Mesendoderm (in vitro differentiated cells): Measurements from ENCODE around the gene SEMA7A.
A peak's percentile ranks its signal among the peaks of the same experiment; 100 is the strongest.

Experiments
- DNase-seq: peaks from one replicate; pipeline ENCODE4 v3.0.0; 2013
- H2AK5ac ChIP-seq: 2 replicates; pipeline ENCODE4 v1.6.1; 2013; ENCODE audit warnings: low read length, inconsistent platforms
- H2BK120ac ChIP-seq: 2 replicates; pipeline ENCODE4 v1.6.1; 2013; ENCODE audit warnings: low read depth, mild to moderate bottlenecking, low read length, moderate library complexity, mixed read lengths
- H2BK15ac ChIP-seq: replicated peaks from 2 replicates; pipeline ENCODE4 v1.6.1; 2013; ENCODE audit warnings: low read depth, mild to moderate bottlenecking, moderate library complexity
- H2BK5ac ChIP-seq: 2 replicates; pipeline ENCODE4 v1.6.1; 2013; ENCODE audit warnings: low read length, inconsistent platforms
- H3K18ac ChIP-seq: 2 replicates; pipeline ENCODE4 v1.6.1; 2013; ENCODE audit warnings: mild to moderate bottlenecking, low read length, mixed read lengths
- H3K23ac ChIP-seq: one replicate; pipeline ENCODE4 v1.6.1; 2013; ENCODE audit warnings: low read length
- H3K27ac ChIP-seq: 2 replicates; pipeline ENCODE4 v1.5.1; 2013; ENCODE audit warnings: low read depth, mild to moderate bottlenecking, inconsistent platforms, low read length, moderate library complexity
- H3K27me3 ChIP-seq: 2 replicates; pipeline ENCODE4 v1.6.1; 2013; ENCODE audit warnings: low read length, control low read depth, mild to moderate bottlenecking, inconsistent platforms; ENCODE audit not compliant: insufficient read depth, poor library complexity
- H3K36me3 ChIP-seq: 2 replicates; pipeline ENCODE4 v1.6.1; 2013; ENCODE audit warnings: low read length, inconsistent platforms; ENCODE audit not compliant: control insufficient read depth, insufficient read depth
- H3K4ac ChIP-seq: one replicate; pipeline ENCODE4 v1.6.1; 2013; ENCODE audit warnings: low read depth, mild to moderate bottlenecking, low read length, moderate library complexity
- H3K4me1 ChIP-seq: 2 replicates; pipeline ENCODE4 v1.6.1; 2013; ENCODE audit warnings: low read depth, low read length, inconsistent platforms; ENCODE audit not compliant: control insufficient read depth
- H3K4me2 ChIP-seq: 2 replicates; pipeline ENCODE4 v1.6.1; 2013; ENCODE audit warnings: low read length
- H3K4me3 ChIP-seq: 2 replicates; pipeline ENCODE4 v1.5.1; 2013; ENCODE audit warnings: mild to moderate bottlenecking, low read length
- H3K56ac ChIP-seq: one replicate; pipeline ENCODE4 v1.6.1; 2013; ENCODE audit warnings: low read length
- H3K79me1 ChIP-seq: 2 replicates; pipeline ENCODE4 v1.6.1; 2013; ENCODE audit warnings: low read length, inconsistent platforms
- H3K79me2 ChIP-seq: 2 replicates; pipeline ENCODE4 v1.6.1; 2013; ENCODE audit warnings: mild to moderate bottlenecking, low read length; ENCODE audit not compliant: control insufficient read depth, insufficient read depth
- H3K9ac ChIP-seq: 2 replicates; pipeline ENCODE4 v1.6.1; 2013; ENCODE audit warnings: low read length, inconsistent platforms
- H4K5ac ChIP-seq: one replicate; pipeline ENCODE4 v1.6.1; 2013; ENCODE audit warnings: low read length
- H4K8ac ChIP-seq: one replicate; pipeline ENCODE4 v1.6.1; 2013; ENCODE audit warnings: low read depth, mild to moderate bottlenecking, control low read depth, low read length, moderate library complexity
- WGBS: extraction: QIAGEN DNeasy Blood & Tissue Kit; methylation state at CpG from one replicate; pipeline ENCODE4 v1.1.7; 2013; ENCODE audit warnings: low lambda C conversion rate, missing lambda C conversion rate; ENCODE audit not compliant: insufficient coverage; ENCODE audit errors: extremely low coverage; 5-methylcytosine and 5-hydroxymethylcytosine counted together

Gene SEMA7A

DNA sequence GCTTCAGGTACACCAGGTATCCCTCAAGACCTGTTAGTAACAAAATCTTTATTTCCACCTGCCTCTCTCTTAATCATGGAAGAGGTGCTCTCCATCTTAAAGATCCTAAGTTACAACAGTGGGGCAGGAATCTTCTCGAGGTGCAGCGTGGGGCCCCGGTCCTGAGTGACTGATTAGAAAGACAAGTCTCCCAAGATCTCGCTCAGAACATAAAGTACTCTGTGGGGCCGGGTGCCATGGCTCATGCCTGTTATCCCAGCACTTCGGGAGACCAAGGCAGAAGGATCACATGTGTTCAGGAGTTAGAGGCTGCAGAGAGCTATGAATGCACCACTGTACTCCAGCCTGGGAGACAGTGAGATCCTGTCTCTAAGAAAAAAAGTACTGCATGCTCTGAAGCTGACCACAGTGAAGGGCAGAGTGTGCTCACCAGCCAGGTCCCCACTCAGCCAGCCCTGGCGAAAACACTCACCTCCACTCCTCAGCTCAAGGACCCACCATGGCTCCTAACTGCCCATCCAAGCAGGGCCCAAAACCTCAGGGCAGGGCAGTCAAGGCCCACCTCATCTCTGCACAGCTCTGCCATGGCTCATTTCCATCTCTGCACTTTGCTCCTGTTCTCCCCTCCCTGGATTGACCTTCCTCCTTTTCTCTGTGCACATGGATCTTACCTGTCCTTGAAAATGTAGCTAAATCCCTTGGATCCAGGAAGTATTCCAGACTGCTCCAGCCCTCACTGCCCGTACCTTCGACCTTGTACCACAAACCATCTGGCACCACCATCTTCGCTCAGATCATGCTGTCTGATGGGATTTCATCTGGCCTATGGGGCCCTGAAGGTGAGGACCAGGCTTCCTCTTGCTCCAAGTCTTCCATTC, 7.1 kb downstream of the SEMA7A start:
- peaks cover 11% of the 10 kb centered on the region for H3K79me2 ChIP-seq
- no CpG with 5 or more reads among the region's 10 CpGs for WGBS
- no peaks in the 10 kb centered on the region for H3K36me3 ChIP-seq

DNA sequence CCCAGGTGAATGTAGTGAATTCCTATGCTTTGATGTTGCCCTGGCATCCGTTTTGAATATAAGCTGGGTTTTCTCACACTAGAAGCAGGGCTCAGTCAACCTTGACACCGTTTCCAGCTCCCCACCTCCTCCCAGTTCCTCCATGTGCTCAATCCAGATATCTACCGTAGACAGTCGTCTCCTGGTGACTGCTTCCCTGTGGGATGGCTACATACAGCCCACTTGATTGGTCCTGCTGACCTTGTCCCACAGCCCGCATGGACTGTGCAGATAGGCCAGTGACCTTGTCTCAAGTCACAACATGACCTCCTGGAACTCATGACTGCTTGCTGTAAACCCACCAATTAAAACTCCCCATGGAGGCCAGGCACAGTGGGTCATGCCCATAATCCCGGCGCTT, 8.1 kb downstream of the SEMA7A start:
- H3K36me3 ChIP-seq, result no peaks in the 10 kb centered on the region
- H3K18ac ChIP-seq, result no peak overlapping the region
- H2BK15ac ChIP-seq, result no peak overlapping the region
- H3K4me2 ChIP-seq, result no peak overlapping the region
- no peak overlapping the region for H3K4me3 ChIP-seq
- H3K9ac ChIP-seq, result no peak overlapping the region
- no peaks in the 10 kb centered on the region for H3K27me3 ChIP-seq
- no CpG with 5 or more reads among the region's 7 CpGs for whole genome bisulfite sequencing
- H4K5ac ChIP-seq, result no peak overlapping the region
- H3K79me1 ChIP-seq, result peaks cover 24% of the 10 kb centered on the region
- no peak overlapping the region for H3K27ac ChIP-seq
- peaks cover 4% of the 10 kb centered on the region for H3K79me2 ChIP-seq
- no peak overlapping the region for H2BK5ac ChIP-seq
- H3K56ac ChIP-seq, result no peak overlapping the region
- H3K23ac ChIP-seq, result no peak overlapping the region
- peaks cover 22% of the 10 kb centered on the region for H3K4me1 ChIP-seq
- H2BK120ac ChIP-seq, result no peak overlapping the region
- H2AK5ac ChIP-seq, result no peak overlapping the region
- no peak for DNase-seq
- no peak overlapping the region for H4K8ac ChIP-seq
- H3K4ac ChIP-seq, result no peak overlapping the region

More for the DNA sequence above, 7.1 kb downstream of the SEMA7A start:
- Histone ChIP-seq H4K5ac (no peak overlapping the region), H4K8ac (no peak overlapping the region), H2BK5ac (no peak overlapping the region), H2AK5ac (no peak overlapping the region), H3K18ac (no peak overlapping the region), H3K9ac (no peak overlapping the region), H2BK120ac (no peak overlapping the region), H3K4me2 (no peak overlapping the region), H2BK15ac (no peak overlapping the region), H3K4me1 (peaks cover 22% of the 10 kb centered on the region), H3K4me3 (no peak overlapping the region), H3K56ac (peak overlapping the region; percentile 15), H3K27ac (no peak overlapping the region), H3K27me3 (no peaks in the 10 kb centered on the region), H3K23ac (no peak overlapping the region), H3K4ac (no peak overlapping the region), H3K79me1 (peaks cover 27% of the 10 kb centered on the region)
- DNase-seq, result no peak

GRCh38 chr15:74424901-74425528, 8.7 kb downstream of the SEMA7A start:
- Histone ChIP-seq H3K18ac (no peak overlapping the region), H3K4me1 (peaks cover 22% of the 10 kb centered on the region), H3K79me1 (peaks cover 21% of the 10 kb centered on the region), H3K4me3 (no peak overlapping the region), H3K4ac (no peak overlapping the region), H2BK120ac (no peak overlapping the region), H2BK5ac (no peak overlapping the region), H4K5ac (no peak overlapping the region), H3K79me2 (peaks cover 2% of the 10 kb centered on the region), H3K23ac (no peak overlapping the region), H2AK5ac (no peak overlapping the region), H3K27me3 (no peaks in the 10 kb centered on the region), H3K9ac (no peak overlapping the region), H3K36me3 (no peaks in the 10 kb centered on the region), H2BK15ac (no peak overlapping the region), H3K56ac (no peak overlapping the region), H3K4me2 (no peak overlapping the region), H3K27ac (no peak overlapping the region), H4K8ac (no peak overlapping the region)
- no peak for DNase-seq
- WGBS, result no CpG with 5 or more reads among the region's 8 CpGs

DNA sequence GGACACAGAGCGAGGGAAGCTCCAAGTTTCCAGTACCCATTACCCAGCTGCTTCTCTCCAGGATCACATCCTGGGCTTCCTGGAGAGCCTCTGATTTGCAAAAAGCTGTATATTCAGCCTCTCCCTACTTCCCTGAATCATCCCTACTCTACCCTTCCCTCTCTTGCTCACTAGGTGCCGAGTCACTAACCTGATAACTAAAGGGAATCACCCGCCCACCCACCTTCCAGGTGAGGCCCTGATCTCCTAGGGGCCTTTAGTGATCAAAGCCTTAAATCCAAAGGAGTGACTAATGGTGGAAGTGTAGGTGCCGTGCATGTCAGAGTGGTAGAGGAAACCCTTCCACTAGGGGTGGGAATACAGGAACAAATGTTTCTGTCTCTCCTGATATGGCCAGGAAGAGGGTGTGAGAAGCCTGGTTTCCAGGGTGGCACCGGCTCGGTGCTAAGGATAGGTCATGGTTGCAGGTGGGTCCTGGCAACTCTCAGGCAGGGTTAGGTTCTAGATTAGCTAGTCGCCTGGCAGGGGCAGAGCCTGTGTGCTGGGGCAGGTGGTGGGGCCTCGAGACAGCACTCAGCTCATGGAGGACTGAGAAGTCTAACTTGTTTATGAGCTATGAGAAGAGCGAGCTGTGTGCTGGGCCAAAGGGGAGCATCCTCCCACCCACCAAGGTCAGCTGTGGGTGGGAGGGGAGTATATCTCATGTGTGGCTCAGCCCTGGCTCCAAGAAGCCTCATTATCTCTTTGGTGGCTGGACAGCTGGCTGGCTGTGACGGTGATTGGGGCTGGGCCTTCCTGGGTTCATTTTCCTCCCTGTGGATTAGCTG, 10.1 kb downstream of the SEMA7A start:
- Histone ChIP-seq H4K8ac (no peak overlapping the region), H3K27ac (peak overlapping the region; percentile 25), H3K36me3 (no peaks in the 10 kb centered on the region), H3K18ac (no peak overlapping the region), H3K23ac (no peak overlapping the region), H2BK5ac (no peak overlapping the region), H2BK15ac (no peak overlapping the region), H3K56ac (peak overlapping the region; percentile 82), H2BK120ac (no peak overlapping the region), H2AK5ac (no peak overlapping the region), H3K79me1 (peaks cover 18% of the 10 kb centered on the region), H3K79me2 (peaks cover 5% of the 10 kb centered on the region), H3K4me2 (no peak overlapping the region), H3K27me3 (no peaks in the 10 kb centered on the region), H3K4ac (no peak overlapping the region), H4K5ac (no peak overlapping the region), H3K9ac (no peak overlapping the region), H3K4me3 (no peak overlapping the region), H3K4me1 (peaks cover 17% of the 10 kb centered on the region)
- no CpG with 5 or more reads among the region's 10 CpGs for WGBS
- DNase-seq, result no peak

DNA sequence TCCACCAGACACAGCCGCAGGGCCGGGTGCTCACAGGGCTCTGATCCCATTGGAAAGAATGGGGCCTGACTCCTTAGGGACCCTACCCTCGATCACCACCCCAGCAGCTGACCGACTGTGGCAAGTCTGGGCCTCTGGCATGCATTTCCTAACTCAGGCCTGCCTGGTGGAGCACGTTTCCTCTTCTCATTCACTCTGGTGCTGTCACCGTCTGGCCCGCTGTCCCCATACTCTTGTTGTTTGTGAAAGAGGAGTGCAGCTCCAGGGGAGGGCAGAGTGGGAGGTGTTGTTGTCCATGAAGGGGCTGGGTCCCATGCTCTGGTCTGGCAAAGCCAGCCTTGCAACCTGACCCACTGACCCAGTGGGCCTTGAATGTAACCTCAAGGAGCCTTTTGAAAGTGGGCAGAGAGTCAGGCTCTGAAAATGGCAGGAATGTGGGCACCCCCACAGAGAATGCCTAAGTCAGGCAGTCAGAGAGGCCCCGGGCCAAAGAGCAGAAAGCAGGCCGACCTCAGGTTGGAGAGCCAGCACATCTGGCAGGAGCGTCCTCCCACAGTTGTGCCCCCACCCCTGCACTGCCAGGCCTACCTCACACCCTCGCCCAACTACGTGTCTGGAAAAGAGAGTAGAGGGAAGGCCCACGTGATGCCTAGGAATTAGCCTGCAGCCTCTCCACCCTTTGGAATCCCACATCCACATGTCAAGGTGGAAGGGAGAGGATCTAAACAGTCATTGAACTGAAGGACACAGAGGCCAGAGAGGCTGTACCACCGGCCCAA, 10.9 kb downstream of the SEMA7A start:
- peak overlapping the region; percentile 69 for H2BK5ac ChIP-seq
- H3K4me2 ChIP-seq, result no peak overlapping the region
- no CpG with 5 or more reads among the region's 14 CpGs for WGBS

More for the DNA sequence above, 10.9 kb downstream of the SEMA7A start:
- H3K4me3 ChIP-seq, result no peak overlapping the region
- H3K23ac ChIP-seq, result peak overlapping the region; percentile 45
- H2BK120ac ChIP-seq, result no peak overlapping the region
- peaks cover 17% of the 10 kb centered on the region for H3K4me1 ChIP-seq
- peak overlapping the region; percentile 34 for H3K9ac ChIP-seq
- no peak overlapping the region for H3K4ac ChIP-seq
- no peak overlapping the region for H4K5ac ChIP-seq
- H3K27ac ChIP-seq, result peak overlapping the region; percentile 25
- H3K27me3 ChIP-seq, result no peaks in the 10 kb centered on the region
- no peaks in the 10 kb centered on the region for H3K36me3 ChIP-seq
- no peak overlapping the region for H2BK15ac ChIP-seq
- peak overlapping the region; percentile 82 for H3K56ac ChIP-seq
- peaks cover 18% of the 10 kb centered on the region for H3K79me1 ChIP-seq
- H4K8ac ChIP-seq, result no peak overlapping the region
- DNase-seq, result peak; percentile 91
- peak overlapping the region; percentile 59 for H2AK5ac ChIP-seq
- peak overlapping the region; percentile 6 for H3K18ac ChIP-seq
- H3K79me2 ChIP-seq, result peaks cover 5% of the 10 kb centered on the region
